GM18520 (cell line): Measurements from ENCODE around the gene PCSK6.

Experiments used
- ATAC-seq: cut with Tn5 transposase; IDR thresholded peaks from one replicate; pipeline ENCODE4 v1.9.1; 2021; ENCODE audit not compliant: unreplicated experiment

The PCSK6 gene

GRCh38 chr15:101483462-101483861 lies 6.0 kb downstream of the PCSK6 start:
- ATAC-seq = no peak

- no peak for ATAC-seq
Measured at GRCh38 chr15:101482526-101483371, 6.8 kb downstream of the PCSK6 start.

DNA sequence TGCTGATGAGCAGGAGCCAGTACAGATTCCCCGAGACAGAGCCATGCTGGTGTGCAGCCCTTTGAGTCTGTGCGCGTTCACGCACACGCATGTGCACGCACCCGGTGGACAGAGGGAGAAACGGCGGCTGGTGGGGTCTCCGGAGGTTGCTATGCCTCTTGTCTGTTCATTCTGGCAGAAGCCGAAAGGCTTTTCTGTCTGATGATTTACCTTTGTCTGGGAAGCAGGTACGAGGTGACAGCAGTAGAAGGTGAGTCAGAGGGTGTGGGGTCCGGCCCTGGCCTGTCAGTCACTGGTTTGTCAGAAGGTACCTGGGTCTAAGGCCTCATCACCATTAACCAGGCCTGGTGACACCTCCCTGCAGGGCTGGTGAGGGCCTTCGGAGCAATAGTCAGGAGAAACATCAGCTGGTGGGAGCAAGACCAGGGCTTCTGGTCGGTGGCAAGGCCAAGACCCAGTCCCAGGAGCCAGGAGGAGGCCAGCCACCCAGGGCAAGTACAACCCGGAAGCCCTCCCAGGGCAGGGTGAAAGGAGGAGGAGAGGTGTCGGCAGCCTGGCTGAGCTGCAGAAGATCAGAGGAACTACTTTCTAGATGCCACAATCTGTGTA lies 7.5 kb downstream of the PCSK6 start:
- no peak for ATAC-seq

GRCh38 chr15:101481381-101481705 lies 8.2 kb downstream of the PCSK6 start:
- no peak for ATAC-seq

GRCh38 chr15:101480613-101481380 lies 8.7 kb downstream of the PCSK6 start:
- ATAC-seq = no peak

DNA sequence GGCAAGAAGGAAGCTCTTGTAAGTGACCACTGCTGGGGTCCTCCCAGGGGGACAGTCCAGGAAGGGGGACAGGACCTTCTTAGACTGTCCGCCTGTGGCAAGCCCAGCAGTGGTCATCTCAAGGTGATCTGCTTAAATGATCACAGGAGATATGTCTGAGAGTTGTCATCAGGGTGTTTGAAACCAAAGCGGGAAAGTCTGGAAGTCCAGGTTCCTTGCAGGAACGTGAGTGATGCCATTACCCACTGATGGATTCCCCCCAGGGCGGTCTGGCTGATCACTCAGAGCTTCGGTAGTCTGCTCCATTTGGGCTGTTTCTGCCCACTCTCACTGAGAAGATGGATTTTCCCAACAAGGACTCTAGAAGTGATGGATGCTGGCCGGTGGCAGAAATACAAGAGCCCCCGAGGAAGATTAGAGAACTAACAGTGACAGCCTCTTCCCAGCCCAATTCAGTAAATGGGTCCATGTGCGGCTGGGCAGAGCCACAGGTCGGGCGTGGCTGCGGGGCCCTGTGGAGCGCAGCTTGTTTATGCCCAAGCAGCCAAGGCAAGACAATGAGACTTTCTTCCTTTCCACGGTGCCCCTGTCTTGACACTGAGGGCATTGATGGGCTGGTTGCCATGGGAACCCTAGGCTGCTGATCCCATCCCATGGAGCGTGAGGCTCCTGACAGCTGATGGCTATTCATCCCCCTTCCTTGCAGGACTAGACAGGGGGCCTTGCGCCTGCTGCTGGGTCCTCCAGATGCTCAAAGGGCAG lies 9.5 kb downstream of the PCSK6 start:
- no peak for ATAC-seq

GRCh38 chr15:101479342-101479845 lies 10.1 kb downstream of the PCSK6 start:
- no peak for ATAC-seq

GRCh38 chr15:101478701-101479341 lies 10.7 kb downstream of the PCSK6 start:
- no peak for ATAC-seq

- no peak for ATAC-seq
Measured at GRCh38 chr15:101477851-101478362, 11.6 kb downstream of the PCSK6 start.

GRCh38 chr15:101476756-101477155 lies 12.8 kb downstream of the PCSK6 start:
- ATAC-seq = no peak

DNA sequence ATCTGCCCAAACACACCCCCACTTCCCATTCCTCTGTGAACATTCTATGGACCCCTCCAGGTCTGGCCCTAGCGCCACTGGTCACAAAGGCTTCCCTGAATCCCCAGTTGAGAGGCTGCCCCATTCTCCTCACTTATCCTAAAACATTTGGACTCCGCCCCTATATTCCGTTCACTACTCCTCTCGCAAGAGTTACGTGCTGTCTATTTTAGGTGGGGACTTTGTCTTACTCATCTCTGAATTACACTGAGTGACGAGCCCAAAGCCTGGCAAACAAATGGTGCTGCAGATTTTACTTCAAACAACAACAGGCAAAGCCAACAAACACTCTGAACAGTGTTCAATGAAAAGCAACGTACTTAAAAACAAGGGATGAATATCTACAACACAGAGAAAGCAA lies 14.5 kb downstream of the PCSK6 start:
- ATAC-seq = no peak

- no peak for ATAC-seq
Measured at GRCh38 chr15:101474233-101474632, 15.3 kb downstream of the PCSK6 start.

DNA sequence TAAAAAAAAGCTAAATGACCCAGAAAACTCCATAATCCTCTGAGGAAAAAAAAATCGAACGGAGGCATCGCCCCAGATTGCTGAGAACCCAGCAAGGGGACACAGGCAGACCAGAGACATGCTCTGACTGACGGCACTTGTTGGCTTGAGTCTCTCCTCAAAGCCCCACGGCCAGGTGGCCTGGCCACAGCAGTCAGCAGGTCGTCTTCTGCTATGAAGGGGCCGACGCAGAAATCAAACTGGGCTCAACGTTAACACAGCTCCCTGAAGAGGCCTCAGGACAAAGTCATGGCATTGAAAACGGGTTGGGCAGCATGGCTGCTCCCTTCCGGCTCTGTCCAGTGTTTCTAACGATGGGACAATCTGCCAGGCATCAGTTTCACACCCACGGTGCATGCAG lies 17.5 kb downstream of the PCSK6 start:
- ATAC-seq = no peak

DNA sequence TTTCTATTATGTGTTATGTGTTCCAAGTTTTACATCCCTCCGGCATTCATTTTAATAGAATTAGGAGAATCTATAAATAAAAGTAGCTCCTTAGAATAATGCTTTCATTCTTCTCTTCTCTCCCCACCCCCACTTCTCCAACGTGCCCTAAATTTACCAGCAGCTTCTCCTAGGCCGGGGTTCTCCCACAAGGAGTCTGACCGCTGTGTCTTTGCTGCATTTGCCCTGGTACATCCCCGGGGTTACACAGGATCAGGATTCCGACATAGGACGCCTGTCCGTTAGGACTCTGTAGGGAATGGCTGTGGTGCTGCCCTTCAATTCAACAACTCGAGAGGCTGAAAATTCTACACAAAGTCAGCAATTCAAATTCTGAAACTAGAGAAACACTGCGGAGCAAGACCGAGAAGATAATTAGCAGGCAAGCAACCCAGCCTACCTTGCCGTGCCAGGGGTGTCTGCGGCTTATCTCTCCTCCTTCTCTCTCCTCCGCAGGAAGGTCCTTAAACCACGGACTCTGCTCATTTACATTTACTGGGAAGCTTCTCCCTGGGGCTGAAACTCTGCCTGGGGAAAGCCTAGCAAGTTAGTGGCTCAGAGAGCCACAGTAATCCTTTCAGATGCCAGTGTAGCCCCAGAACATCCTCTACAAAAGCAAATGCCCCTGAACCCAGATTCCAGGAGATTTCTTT lies 18.8 kb downstream of the PCSK6 start:
- ATAC-seq = no peak

DNA sequence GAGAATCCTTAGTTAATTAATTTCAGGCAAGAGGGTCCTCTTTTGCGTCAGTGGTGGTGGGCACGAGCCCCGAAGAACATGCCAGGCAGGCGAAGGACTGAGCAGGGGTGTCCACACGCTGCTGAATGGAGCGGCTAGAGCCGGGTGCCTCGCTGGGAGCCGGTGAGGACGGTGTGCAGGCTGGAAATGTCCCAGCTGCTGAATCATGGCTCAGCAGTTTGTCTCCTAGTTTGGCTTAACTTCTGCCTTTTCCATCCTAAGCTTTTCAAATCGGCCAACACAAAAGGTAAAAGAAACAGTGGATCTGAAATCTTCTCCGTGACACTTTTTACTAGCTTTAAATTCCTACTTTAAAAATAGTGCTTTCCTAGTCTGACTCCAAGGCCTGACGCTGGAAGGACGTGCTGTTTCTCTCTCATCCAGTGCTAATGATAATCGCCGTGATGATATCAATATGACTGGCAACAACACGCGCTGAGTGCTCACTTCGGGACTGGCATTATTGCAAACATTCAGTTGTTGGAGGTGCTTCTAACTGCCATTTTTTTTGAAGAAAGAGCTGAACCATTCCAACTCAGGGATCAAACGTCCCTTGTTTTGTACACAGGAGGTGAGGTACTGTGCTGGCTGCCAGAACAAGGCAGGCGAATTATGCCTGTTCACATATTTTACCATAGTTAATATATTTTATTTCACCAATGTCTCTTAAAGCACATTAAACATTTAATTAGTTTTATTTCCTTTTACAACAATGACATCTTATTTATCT lies 19.8 kb downstream of the PCSK6 start:
- ATAC-seq = no peak

DNA sequence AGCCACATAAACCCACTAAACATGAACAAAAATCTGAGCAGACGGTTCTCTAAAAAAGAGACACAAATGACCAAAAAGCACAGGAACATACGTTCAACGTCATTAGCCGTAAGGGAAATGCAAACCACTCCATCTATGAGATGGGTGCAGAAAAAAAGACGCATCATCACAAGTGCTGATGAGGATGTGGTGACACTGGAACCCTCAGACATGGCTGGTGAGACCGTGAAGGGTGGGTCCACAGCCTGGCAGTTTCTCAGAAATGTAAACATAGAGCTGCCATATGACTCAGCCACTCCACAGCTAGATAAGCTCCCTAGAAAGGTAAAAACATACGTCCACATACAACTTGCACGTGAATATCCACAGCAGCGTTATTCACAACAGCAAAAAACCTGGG lies 23.3 kb downstream of the PCSK6 start:
- ATAC-seq = no peak

GRCh38 chr15:101464999-101465669 lies 24.4 kb downstream of the PCSK6 start:
- ATAC-seq = no peak

DNA sequence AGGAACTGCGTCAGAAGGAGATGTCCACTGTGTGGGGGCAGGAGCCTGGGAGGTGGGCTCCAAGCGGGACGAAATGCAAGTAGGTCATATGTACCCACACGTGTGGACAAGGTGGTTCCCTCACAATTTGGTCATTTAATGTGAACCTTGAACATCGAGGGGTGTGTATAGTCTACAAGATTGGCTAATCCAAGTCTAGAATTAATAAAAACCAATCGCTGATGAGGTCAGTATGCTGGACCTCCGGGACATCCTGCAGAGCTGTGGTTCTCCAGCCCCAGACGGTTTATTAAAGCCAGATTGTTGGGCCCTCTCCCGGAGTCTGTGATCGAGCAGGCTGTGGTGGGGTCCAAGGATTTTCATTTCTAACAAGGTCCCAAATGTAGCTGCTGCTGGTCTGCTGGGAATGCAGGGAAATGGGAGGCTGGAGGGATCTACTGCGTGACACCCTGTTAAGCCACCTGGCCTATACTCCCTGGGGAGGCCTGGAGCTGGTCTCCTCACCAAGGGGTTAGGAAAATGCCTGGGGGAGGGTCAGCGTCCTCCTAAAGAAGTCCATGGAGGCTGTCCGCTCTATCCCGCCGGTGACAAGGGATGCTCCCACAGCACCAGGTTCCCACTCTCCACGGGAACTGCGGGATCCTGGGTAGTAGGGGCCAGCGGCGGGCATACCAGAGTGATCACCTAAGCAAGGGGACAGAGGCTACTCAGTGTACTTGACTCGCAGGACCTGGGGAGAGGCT lies 25.1 kb downstream of the PCSK6 start:
- ATAC-seq = no peak
